HG03025 (cell line): ENCODE results near the gene ADAMTS4.

Source experiments
- ATAC-seq: cut with Tn5 transposase; IDR thresholded peaks from one replicate; pipeline ENCODE4 v1.9.1; 2021; ENCODE audit warnings: mild to moderate bottlenecking, moderate library complexity; ENCODE audit not compliant: unreplicated experiment, low FRiP score

ADAMTS4 gene

DNA sequence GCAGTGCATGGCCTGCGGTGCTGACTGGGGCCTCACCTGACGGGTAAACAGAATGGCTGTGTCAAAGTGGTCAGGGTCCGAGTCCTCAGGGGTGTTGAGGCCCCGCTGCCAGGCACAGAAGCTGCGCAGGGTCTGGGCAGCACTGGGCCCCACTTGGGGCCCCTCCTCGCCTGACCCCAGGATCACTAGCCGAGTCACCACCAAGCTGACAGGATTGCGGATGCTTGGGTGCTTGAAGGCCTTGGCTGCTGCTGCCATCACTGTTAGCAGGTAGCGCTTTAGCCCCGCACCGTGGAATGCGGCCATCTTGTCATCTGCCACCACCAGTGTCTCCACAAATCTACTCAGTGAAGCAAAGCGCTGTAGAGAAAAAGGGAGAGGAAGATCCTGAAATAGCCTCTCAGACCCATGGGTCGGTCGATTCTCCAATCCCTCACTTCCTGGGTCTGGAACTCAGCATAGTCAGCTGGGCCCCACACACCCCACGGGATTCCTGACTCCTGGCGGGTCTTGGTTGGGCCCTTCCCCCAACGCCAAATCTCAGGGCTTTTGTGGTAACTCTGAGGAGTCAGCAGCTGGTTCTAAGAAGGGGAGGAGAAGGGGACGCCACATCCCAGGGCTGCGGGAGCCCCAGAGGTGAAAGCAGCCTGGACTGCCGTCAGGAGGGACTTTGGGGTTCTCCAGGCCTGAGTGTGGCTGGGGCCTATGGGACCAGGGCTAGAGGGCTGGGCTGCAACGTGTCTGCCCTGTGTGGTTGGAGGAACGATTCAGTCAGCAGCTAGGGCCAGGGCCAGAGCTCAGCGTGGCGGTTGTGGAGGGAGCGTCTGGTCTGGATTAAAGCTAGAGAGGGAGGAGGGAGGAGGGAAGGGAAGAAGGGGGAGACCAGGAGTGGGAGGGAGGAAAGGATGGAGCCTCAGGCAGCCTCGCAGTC is 2.1 kb downstream of the ADAMTS4 start:
- ATAC-seq: no peak

- no peak for ATAC-seq
Observed at GRCh38 chr1:161196111-161196510, 2.7 kb downstream of the ADAMTS4 start.

- ATAC-seq: no peak
Observed at GRCh38 chr1:161195171-161195570, 3.7 kb downstream of the ADAMTS4 start.

GRCh38 chr1:161193561-161194235 is 5.2 kb downstream of the ADAMTS4 start:
- no peak for ATAC-seq

GRCh38 chr1:161192476-161193465 is 6.1 kb downstream of the ADAMTS4 start:
- no peak for ATAC-seq

- ATAC-seq: no peak
Observed at GRCh38 chr1:161191971-161192370, 6.9 kb downstream of the ADAMTS4 start.

DNA sequence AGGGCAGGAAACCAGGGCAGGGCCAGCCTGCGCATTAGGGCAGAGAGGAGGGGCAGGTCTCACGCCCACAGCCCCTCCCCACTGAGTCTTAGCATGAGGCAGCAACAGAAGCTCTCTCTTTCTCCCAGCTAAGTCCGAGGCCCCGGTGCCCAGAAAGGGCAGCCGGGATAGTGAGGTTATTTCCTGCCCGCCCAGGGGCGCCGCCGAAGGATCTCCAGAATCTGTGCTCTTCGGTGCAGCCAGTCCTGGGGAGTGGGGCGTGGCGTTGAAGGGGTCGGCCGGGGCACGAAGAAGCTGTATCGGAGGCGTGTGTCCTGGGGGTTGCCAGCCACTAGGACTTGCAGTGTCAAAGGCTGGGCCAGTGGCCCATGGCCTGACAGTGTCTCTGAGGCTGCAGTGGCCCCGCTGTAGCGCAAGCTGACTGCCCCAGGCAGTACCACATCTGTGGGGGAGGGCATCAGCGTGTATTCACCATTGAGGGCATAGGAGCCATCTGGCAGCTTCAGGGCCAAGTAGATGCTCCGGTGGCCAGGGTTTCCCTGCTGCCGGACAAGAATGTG is 7.8 kb downstream of the ADAMTS4 start:
- ATAC-seq: no peak

GRCh38 chr1:161189036-161189435 is 9.8 kb downstream of the ADAMTS4 start:
- no peak for ATAC-seq

DNA sequence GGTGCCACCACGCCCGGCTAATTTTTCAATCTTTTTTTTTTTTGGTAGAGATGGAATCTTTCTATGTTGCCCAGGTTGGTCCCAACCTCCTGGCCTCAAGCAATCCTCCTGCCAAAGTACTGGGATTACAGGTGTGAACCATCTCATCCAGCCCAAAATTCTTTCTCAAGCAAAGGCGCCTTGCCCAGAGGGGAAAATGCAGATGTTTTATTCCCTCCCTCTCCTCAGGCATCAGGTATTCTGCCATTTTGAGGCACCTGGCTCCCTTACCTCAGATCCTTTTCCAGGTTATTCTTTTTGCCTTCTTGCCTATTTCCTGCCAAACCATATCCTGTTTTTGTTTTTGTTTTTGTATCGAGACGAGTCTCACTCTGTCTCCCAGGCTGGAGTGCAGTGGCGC is 10.5 kb downstream of the ADAMTS4 start:
- no peak for ATAC-seq

DNA sequence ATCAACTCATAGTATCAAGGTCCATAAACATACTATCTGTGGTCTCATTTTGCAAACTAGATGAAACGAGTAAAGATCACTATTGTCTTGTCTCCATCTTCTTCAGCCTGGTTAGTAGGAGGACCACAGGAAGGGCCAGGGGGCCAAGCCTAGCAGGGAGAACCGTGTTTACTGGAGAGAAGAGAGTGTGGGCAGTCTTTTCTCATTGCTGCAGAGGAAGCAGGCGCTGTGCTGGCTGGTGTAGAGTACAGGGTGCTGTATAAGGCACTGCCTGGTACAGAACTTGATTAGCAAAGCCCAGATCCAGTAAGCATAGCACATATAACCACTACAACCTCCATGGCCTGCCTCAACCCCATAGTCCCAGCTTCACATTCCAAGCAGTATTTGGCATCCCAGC is 11.5 kb downstream of the ADAMTS4 start:
- no peak for ATAC-seq

DNA sequence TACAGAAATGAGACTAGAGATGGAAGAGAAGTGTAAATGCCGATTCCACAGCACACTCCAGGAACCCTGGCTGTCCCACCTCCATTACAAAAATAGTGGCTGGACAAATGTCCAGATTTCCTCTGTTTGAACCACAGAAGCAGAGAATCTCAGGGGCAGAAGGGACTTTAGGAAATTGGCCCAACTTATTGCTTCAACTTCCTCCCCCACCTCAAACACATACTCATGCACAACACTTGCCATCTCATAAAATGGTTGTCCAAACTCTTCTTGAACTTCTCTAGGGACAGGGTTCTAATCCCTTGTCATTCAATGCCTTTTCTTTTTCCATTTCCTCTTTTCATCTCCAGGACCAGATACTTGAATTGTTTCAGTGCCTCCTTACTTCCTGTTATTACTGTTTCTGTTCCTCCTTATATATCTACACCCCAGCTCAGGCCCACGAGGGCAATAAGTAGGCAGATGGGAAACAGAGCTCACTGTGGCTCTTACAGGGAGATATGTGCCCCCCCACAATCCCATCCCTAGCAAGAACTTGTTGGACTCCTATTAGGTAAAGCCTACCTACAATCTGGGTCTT is 13.0 kb downstream of the ADAMTS4 start:
- peak; percentile 24 for ATAC-seq

GRCh38 chr1:161185282-161185682 is 13.6 kb downstream of the ADAMTS4 start:
- ATAC-seq: peak; percentile 60

DNA sequence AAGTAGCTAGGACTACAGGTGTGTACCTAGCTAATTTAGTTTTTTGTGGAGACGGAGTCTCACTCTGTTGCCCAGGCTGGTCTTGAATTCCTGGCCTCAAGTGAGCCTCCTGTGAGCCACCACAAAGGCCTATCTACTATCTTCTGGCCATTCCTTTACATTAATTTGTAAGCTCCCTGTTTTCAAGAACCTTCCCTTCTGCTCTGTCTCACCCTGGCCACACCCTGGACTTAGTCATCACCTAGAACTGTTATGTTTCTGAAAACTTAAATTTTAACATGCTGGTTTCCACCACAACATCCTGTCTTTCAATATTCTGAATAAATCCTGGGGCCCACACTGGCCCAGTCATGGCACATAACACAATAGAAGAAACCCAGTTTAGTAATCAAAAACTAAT is 16.6 kb downstream of the ADAMTS4 start:
- peak; percentile 35 for ATAC-seq

GRCh38 chr1:161180639-161181038 is 18.2 kb downstream of the ADAMTS4 start:
- no peak for ATAC-seq

DNA sequence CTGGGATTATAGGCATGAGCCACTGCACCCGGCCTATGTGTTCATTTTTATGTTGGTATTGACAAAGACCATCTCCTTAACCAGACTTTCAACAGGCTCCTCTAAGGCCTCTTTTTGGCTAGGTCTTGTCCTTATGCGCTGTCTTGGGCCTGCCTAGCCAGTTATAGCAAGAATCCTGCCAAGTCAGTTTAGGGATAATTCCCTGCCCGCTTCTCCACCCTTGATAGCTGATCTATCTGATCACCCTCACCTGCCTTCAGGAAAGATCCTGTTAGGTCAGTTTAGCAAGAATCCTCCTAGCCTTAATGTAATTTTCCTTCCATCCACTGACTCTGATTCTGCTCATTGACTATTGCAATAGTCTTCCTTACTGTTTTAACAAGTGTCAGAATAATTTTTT is 19.2 kb downstream of the ADAMTS4 start:
- ATAC-seq: no peak

DNA sequence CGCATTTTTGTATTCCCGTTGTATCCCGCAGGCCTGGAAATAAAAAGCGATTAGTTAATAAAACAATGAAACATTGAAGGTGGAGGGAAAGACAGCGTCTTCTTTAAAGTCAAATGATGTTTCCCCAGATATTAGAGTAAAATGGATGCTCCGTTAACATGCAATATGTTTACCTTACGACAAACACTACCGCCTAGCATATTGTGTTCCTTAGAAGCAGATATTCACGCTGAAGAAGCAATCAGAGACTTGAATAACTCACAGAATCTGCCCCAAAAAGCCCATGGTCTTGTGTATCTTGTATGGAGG is 21.0 kb downstream of the ADAMTS4 start:
- no peak for ATAC-seq

- ATAC-seq: peak; percentile 76
Observed at GRCh38 chr1:161177112-161177935, 21.5 kb downstream of the ADAMTS4 start, which contains the start of gene B4GALT3. TSS of gene B4GALT3 (minus strand) at chr1:161177507. CDS start at chr1:161176060, 1,447 bp downstream.

DNA sequence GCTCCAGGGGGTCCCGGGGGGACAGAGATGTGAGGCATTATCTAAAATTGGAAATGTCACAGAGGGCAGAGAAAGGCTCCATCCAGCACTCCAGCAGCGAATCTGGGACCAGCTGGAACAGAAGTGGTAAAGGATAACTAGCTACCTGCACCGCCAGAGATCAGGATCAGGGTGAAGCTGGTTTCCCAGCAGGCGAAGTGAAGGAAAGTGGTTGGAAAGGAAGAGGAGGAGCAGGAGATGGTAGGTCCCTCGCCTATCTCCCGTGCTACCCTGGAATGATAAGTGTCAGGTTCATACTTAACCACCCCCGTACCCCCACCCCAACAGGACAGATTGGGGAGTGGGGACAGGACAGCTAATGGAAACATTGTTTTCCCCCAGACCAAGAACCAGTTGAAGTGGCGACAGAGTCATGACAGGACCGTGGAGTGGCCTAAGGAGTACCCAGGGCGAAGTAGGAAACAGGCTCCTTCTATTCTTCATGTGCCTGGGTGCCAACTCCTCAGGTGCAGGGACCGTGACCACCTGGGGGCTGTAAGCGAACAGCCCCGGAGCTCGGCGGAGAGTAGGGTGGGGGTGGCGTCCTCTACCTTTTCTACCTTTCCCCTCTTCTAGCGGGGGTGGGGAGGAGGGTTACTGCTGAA is 22.3 kb downstream of the ADAMTS4 start:
- peak; percentile 6 for ATAC-seq
